Dermis blood vessel endothelial cell (primary cell): ENCODE data around the gene RSRC1. TPM values are rescaled to one million over a fixed set of nuclear protein-coding genes. Genes with fewer than 3 reads are reported as not detected.
A peak's percentile ranks its signal among the peaks of the same experiment; 100 is the strongest.
"Not testable (repeated sequence)": the region's sequence is repeated elsewhere in the genome, so short reads cannot be mapped to it uniquely, and the experiment has no call there.

Experiments
- DNase-seq: peaks from one replicate; pipeline ENCODE4 v3.0.0; 2010
- total RNA-seq: library from RNA; depleted of rRNA; stranded (reverse); fragments of >200 nt; gene quantifications from 2 replicates; pipeline ENCODE4 v1.2.3, GENCODE V29; 2014

The RSRC1 gene
- total RNA-seq, 1 donor from 2014 or later, result 35.7 TPM

DNA sequence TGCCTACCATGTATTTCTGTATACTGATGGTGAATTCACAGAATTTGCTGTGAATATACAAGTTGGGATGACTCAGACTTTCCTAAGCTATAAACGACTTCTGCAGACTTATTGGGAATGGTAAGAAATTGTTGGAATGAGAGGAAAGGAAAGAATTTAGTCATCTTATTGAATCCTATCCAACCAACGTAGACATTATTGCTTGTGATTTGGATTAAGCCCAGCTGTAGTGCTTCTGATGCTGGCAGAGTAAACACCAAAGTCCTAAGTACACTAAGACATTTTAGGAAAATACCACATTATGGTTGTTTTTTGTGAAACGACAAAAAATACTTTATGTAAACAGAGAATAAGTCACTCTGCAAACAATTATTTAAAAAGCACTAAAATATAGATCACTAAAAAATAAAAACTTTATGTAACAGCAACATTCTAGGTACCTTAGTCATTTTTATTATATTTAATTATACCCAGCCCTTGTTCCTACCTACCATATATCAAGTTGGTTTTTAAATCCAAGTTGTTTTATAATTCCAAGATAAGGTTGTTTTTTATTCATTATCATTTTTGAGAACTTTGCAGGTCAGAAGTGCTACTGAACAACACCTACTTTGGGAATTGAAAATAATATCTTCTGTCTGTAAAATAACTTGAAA lies 361.9 kb downstream of the RSRC1 start:
- DNase-seq, result peak; percentile 85

DNA sequence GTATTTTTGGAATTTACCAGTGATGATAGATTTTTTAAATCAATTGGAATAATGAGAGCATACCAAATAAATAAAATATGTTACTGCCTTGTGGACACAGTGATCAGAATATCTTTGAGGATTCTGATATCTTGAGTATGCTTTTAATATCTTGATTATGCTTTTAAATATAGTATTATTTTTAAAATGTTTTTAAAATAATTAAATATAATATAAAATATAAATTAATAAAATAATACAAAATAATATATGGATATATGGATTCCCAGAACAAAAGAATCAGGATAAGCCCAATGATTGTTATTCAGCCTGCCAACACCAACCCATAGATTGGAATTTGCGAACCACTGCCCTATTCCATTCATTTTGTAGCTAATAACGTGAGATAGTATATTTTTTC lies 369.2 kb downstream of the RSRC1 start:
- DNase-seq, result no peak

DNA sequence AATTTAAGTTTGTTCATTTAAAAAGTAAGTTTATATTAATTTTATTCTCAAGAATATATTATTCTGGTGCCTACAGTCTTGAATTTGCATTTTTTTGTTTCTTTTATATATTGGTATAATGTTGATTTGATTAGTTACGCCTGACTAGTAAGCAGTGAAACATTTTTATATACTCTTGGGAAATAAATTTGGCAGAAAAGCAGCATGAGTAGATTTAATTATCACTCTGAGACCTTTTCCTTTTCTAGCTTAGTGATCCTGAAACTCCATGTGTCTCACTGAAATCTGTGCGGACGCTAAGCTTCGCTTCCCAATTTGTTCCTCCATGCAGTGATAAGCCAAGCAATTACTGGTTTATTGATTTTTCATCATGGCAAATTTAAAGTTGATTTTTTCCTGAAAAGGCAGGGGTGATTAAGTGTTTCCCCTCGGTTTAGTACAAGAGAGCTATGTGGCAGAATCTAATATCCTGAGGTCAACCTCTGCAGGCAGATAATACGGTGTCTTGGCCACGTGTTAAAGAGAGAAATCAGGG lies 373.9 kb downstream of the RSRC1 start:
- DNase-seq, result no peak

DNA sequence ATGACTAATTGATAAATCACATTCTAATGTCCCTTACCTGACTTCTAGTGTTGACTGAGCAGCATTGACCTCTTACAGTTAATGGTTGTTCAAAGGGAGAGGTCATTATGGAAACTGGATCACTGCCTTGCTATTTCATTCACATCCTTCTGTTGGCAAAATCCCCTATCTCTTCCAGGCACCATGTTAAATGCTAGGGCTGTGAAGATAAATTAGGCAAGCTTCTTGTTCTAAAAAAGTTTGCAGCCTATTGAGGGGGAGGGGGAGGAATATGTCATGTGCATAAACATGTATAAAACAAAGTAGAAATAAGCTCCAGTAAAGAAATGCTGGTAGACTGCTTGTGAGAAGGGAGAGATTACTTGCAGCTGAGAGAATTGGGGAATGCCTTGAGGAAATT lies 376.3 kb downstream of the RSRC1 start:
- DNase-seq, result no peak

DNA sequence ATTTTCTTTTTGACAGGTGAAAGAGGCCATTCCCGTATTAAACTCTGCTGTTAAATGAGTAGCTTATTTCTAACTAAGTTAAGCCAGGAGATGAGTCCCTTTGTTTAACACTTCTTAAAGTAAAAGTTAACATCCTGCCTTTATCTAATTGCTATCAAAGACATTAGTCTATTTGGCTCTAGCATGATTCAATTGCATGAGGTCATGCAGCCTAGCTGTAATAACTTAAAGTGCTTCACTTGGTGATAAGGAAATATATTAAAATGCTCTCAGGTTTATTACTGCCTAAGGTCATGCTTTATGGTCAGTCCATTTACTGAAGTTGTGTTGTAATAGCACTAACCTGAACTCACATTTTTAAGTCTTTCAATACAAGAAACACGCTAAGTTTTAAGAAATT lies 378.8 kb downstream of the RSRC1 start:
- DNase-seq, result peak; percentile 28

DNA sequence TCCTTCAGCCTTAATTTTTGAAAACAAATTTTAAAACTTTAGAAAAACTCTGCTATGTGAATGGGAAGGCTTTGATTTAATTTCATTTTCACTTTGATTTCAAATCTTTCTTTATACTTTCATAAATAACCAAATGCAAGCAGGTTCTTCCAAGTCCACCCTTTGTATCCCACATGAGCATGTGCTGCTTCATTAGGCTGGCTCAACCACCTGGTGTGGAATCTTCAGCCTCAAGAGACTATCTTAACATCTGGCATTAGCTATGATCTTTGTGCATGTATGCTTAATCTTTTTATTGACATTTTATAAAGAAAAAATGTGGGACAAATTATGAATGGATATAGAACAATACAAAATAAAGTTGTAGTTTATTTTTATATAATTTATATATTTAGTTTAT lies 379.3 kb downstream of the RSRC1 start:
- no peak for DNase-seq

DNA sequence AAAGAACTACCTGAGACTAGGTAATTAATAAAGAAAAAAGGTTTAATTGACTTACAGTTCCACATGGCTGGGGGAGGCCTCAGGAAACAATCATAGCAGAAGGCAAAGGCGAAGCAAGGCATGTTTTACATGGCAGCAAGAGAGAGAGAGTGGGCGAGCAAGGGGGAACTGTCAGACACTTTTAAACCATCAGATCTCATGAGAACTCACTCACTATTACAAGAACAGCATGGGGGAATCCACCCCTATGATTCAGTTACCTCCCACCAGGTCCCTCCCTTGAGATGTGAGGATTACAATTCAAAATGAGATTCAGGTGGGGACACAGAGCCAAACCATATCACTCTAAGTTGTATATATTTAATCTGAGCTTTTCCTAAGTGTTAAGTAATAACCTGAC lies 382.1 kb downstream of the RSRC1 start:
- DNase-seq, result no peak

DNA sequence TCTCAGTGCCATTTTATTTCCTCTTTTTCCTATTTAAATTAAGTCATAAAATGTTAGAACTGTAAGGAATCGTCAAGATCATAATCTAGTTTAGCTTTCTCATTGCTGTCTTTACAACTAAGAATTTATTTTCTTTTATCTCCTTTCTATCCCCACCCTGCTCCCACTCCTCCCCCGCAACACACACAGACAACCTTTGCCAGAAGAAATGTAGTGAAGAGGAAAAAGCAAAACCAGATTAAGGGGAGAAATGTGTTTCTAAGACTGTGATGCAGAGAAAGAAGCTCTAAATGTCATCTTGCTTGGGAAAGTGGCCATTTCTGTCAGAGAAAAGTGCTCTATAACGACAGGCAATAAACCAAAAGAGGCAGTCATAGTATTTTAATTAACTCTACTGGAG lies 382.8 kb downstream of the RSRC1 start:
- DNase-seq, result no peak

DNA sequence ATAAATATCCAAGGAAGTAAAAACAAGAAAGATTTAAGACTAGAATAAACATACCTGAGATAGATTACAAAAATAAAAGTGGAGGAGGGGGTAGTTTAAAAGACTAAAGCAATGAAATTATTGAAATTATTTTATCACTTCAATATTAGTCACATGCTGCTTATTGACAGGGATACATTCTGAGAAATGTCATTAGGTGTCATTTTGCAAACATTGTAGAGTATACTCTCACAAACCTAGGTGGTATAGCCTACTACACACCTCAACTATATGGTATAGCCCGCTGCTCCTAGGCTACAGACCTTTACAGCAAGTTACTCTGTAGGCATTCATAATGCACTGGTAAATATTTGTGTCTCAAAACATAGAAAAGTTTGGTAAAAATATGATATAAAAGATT lies 384.0 kb downstream of the RSRC1 start:
- no peak for DNase-seq

DNA sequence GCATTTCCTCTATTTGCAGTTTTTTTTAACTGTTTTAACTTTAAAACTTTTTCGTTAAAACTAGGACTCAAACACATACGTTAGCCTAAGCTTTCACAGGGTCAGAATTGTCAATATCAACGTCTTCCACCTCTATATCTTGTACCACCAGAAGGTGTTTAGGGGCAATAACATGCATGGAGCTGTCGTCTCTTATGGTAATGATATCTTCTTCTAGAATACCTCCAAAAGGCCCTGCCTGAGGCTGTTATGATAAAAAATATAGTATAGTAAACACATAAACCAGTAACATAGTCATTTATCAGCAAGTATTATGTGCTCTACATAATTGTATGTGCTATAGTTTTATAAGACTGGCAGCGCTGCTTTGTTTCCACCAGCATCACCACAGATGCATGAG lies 384.8 kb downstream of the RSRC1 start:
- no peak for DNase-seq

DNA sequence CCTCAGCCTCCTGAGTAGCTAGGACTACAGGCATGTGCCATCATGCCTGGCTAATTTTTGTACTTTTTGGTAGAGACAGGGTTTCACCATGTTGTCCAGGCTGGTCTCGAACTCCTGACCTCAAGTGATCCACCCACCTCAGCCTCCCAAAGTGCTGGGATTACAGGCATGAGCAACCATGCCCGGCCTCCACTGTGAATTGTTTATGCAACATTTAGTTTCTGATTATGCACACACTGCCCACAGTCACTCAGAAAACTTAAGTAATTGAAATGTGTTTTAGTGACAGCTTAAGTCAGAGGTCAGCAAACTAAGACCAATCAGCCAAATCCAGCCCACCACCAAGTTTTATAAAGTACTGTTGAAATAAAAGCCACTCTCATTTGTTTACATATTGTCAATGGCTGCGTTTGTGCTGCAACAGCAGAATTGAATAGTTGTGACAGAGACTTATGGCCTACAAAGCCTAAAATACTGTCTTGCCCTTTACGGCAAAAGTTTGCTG lies 385.6 kb downstream of the RSRC1 start:
- DNase-seq, result not testable (repeated sequence)

DNA sequence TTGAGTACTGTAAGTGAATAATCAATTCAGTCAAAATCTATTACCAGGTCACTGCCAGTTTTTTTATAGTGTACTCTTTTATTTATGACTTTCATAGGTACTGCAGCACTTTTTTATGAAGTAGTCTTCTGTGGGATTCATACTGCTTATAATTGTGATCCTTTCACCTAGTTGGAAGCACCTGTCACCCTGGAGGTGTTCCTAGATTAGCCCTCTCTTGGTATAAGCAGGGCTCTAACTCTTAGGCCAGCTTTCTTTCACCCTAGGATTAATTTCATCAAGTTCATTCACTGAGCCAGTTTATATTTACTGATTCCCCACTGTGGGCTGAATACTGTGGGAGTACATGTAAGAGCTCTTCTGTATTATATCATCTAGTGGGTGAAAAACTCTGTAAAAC lies 395.2 kb downstream of the RSRC1 start:
- no peak for DNase-seq

DNA sequence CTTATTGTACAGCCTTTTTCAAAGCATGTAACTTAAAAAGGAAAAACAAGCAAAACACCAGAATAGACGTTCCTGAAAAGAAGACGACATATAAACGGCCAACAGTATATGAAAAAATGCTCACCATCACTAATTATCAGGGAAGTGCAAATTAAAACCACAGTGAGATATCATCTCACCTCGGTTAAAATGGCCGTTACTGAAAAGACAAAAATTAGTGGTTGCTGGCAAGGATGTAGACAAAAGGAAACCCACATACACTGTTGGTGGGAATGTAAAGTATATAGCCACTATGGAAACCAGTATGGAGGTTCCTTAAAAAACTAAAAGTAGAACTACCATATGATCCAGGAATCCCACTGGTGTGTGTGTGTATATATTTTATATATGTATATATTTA lies 396.6 kb downstream of the RSRC1 start:
- DNase-seq, result no peak

DNA sequence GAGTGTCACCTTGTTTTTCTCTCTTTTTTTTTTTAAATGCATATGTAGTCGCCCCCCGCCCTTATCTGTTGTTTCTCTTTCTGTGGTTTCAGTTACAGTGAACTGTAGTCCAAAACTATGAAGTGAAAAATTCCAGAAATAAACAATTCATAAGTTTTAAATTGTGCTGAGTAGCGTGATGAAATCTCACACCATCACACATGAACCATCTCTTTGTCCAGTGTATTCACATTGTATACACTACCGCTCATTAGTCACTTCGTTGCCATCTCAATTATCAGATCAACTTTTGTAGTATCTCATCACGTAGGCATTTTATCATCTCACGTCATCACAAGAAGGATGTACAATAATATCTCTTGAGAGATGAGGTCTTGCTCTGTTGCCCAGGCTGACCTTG lies 398.6 kb downstream of the RSRC1 start:
- DNase-seq, result no peak

DNA sequence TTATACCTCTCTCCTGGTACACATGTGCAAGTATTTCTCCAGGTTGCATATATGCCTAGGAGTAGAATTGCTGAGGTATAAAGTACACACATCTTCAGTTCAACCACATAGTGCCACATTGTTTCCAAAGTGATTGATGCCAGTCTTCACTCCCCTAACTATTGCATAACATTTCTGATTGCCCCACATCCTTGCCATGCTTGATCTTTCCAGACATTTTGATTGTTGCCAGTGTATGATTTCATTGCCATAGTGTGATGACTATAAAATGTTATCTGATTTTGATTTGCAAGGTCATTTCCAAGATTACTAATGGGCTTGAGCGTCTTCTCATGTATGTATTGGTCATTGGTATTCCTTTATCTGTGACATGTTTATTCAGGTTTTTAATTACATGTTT lies 400.0 kb downstream of the RSRC1 start:
- no peak for DNase-seq

DNA sequence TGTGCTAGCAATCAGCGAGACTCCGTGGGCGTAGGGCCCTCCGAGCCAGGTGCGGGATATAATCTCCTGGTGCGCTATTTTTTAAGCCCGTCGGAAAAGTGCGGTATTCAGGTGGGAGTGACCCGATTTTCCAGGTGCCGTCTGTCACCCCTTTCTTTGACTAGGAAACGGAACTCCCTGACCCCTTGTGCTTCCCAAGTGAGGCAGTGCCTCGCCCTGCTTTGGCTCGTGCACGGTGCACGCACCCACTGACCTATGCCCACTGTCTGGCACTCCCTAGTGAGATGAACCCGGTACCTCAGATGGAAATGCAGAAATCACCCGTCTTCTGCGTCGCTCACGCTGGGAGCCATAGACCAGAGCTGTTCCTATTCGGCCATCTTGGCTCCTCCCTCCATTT lies 406.8 kb downstream of the RSRC1 start:
- not testable (repeated sequence) for DNase-seq

DNA sequence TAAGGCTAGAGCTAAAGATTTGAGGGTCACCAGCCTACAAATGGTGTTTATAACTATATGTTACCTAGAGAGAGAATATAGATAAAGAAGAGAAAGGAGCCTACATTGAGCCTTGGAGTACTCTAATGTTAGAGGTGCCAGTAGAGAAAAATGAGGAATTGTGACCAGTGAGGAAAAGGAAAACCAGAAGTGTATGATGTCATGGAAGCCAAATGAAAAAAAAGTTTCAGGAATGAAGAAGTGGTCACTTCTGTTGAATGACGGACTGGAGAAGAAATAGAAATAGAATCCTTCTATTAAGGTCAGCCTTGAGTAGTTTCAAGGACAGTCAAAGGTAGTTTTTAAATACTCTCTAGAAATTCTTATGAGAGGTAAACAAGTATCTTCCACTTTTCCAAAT lies 409.9 kb downstream of the RSRC1 start:
- no peak for DNase-seq

DNA sequence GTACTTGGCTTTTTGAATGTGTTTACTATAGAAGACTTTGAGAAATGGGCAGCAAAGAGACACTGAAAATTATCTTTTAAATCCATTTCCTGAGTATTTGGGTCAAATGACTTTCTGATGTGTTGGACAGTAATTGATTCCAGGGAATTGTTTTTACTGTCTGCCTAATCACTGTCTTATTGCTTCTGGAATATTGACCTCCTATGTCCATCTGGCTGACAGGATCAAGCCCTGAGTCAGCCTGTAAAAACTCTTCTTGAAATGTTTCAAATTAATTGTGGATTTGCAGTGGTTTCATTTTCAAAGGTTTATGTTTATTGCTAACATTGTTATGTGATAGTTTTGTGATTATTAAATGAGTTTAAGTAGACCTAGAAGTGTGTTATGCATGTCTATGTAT lies 410.5 kb downstream of the RSRC1 start:
- DNase-seq, result no peak

DNA sequence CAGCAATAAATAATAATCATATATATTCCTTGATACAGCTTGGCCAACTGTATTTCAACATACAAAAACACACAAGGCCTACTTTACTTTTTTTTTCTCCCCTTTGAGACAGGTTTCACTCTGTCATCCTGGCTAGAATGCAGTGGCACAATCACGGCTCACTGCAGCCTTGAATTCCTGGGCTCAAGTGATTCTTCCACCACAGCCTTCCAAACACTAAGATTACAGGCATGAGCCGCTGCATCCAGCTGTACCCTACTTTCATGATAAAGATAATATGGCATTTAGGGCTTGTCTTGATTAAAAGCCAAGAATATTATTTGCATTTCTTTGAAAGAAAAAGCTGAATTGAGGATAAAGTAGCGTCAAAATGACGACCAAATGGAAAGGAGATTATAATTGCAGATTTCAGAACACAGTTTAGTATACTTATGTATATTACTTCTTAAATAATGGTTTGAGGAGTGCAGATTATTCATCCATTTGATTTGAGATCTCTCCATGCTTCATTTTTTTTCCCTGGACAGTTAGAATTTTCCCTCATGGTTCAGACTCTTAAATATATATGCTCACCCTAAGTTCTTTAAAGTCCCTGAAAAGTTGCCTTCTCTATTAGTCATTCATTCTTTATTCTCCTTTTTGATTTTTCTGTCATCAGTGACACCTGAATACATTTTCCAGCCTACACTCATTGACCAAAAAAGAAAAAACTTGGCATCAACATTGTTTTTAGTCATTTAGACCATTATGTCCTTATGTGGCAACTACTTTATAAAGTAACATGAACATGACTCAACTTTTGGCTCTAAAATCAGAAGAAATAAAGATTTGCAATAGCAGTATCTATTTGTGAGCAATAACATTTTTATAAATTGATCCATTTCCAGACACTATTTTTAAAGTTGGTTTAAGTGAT lies 412.6 kb downstream of the RSRC1 start:
- DNase-seq, result no peak

DNA sequence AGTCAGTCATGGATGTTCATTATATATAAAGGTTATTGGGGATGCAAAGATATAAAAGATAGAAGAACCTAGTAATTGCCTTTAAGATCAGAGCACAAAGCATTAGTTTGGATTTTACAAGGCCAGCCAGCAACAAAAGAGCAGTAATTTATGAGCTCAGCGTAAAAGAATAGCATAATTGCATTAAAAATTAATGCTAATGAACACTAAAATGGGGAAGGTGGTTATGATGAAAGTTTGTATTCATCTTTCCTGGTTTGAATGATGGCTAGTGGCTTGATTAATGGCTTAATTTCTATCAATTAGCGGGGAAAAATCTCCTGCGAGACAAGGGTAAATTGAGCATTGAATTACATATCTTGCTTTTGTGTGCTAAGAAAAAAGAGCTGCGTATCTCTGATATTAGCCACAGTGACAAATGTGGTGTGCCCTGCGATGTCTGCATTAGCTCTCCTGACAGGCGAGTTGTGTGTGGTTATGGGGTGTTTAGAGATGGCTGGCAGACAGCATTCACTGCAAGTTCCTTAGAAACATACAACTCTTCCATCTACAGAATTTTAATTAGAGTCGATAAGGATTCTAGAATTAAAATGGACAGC lies 418.3 kb downstream of the RSRC1 start:
- DNase-seq, result no peak

DNA sequence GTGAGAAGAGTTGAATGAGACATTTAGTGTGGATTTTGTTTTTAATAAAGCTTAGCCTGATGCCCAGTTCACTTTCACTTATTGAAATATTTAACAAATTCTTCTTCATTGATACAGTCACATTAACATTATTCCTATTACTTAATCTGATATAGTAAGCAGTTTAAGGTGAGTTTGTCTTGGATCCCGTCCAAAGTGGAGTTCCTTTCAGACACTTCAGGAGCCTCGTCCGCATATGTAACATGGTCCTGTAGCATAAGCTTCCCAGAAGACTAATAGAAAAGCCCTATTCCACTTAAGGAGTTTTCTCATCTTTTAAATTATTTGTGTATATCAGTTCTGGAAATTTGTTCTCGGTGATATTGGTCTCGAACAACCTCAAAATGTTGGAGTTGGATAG lies 421.4 kb downstream of the RSRC1 start:
- DNase-seq, result peak; percentile 18

DNA sequence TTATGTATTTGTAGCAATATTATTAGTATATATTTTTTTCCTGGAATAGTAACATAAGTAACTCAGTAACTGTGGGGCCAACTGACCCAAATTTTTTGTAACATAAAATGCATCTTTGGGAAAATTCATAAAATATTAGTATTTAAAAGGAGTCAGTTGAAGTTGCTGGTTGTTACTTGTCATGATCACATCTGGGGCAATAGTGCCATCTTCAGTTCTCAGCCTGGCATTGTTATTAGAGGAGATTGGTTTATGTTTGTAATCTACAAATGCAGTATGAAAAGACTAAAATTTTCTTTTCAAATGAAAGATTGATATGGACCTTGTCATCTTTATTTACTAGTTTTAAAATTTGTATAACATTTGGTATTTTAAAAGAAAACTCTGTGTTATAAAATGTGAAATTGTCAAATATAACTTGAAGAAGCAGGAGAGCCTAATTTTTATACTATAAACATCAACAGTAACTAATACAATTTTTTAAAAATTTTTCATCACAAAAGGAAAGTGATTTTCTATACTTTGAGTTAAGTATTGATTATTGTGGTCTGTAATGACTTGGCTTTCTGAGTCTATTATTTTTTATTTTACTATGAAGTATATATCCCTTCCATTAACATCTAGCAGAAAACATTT lies 422.3 kb downstream of the RSRC1 start:
- DNase-seq, result peak; percentile 81

DNA sequence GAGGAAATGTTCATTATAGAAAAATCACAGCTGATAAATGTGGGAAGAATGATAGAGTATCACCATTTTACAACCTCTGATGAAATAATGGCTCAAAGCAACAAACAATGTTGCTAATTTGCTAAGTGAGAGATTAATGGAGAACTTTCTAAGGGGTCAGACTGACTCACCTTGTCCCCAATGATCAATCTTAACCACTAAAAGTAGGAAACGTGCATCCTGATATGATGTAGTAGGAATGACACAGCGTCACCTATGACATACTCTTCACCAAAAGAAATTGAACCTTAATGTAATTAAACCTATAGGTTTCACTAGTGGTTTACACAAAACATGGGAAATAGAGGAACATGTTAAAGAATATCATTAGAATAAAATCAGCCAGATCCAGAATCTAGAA lies 426.0 kb downstream of the RSRC1 start:
- DNase-seq, result no peak
